ENCODE measurements around the gene MS4A6A.
"Not testable (repeated sequence)": the region's sequence is repeated elsewhere in the genome, so short reads cannot be mapped to it uniquely, and the experiment has no call there.

The MS4A6A gene

DNA sequence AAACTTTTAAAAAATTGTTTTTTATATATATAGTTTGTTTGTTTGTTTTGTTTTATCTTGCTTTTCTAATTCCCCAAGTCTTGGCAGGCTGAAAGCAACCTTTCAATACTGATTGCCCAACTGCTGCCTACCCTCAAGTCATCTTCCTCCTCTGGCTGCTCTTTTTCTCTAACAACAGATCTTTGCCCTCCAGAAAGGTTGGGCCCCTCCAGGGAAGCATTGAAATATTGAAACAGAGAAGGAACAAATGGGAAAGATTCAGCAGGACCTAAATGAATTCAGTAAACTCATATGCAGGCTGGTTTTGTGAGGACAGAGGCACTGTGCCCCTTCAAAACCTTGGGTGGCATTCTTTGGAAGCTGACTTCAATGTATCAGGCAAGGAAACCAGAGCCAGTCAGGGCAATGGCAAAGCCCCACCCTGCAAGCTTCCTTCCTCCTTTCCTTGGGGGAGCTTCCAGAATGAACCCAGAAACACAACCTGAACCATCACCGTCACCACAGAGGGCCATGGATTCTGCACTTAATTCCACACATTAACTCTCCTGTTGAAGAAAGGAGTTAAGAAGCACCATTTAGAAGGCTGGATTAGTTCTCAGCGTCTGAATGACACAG lies 815 bp upstream of the MS4A6A start:
- no peak for DNase-seq (ENCODE audit: low read depth in 2 of 2)

DNA sequence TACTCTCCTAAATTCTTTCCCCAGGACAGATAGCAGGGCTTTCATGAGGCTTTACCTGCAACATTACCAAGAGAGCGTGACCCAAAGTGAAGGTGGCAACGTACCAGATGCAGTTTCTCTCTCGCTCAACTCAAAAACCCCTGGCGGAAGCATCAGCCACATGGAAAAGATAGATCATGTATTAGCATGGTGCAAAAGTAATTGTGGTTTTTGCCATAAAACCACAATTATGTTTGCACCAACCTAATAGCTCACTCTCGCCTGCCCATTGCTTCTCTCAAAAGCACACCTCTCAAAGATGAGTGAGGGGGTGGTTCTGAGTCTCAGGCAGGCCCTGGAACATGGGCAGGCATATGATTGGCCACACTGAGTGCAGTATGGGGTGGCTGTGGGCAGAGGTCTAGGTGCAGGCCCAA lies 7.0 kb downstream of the MS4A6A start:
- no peak for DNase-seq (ENCODE audit: low read depth in 2 of 2)

DNA sequence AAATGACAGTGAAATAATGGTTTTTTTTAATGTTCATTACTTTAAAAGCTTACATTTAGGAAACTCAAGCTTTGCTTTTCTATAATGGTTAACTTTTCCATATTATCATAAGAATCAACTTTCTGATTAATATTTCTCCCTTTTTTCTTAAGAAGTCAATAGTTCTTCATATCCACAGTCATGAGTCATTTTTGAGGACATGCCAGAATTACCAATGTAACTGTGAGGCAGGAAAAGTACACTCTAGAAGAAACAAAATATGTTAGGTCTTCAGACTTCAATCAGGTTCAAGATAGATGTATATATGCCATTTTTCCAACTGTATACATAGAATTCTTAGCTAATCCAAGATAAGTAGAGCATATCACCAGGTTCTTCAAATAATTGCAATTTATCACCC lies 10.9 kb downstream of the MS4A6A start:
- DNase-seq (ENCODE audit: low read depth in 2 of 2) = no peak

DNA sequence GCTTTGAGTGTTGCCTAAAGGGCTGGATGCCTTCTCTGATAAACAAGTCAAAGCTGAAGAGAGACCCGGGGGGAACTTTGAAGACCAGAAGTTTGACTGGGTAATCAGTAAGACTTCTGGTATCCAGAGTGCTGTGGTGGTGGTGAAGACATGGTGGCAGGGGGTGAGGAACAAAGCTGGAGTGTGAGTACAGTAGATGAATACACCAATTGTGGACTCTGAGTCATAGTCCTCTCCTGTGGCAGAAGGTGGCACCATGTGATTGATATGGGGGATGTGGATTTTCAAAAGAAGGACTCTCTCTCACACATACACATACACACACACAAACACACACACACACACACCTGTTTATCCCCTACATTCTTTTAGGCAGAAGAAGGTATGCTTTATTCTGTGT lies 12.3 kb downstream of the MS4A6A start:
- no peak for DNase-seq (ENCODE audit: low read depth in 2 of 2)

DNA sequence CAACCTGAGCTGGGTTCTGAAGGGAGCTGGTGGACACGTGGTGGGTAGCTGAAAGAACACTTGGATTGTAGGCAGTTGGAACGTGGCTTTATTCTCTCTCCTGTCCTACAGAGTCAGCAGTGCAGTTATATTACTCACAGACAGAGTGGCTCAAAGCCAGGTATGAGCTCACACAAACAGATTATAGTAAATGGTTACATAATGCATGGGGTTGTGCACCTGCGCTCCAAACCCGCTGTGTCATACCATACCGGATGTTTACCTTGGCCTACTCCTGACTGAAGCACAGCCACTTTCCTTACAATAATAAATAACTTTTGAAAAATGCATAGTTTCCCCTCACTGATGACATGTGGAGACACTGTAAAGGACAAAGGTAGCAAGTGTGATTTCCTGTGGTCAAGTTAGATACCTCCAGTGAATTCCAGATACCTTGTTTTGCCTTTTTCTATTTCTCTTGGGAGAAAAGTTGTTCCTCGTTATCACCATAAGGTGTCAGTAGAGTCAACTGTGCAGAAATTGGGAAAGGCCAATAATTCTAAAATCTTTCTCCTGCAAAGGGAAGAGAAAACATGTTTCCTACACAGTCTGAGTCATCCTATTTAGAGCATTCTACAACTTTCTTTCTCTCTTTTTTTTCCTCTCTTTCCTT lies 13.5 kb downstream of the MS4A6A start:
- DNase-seq (ENCODE audit: low read depth in 2 of 2) = no peak

DNA sequence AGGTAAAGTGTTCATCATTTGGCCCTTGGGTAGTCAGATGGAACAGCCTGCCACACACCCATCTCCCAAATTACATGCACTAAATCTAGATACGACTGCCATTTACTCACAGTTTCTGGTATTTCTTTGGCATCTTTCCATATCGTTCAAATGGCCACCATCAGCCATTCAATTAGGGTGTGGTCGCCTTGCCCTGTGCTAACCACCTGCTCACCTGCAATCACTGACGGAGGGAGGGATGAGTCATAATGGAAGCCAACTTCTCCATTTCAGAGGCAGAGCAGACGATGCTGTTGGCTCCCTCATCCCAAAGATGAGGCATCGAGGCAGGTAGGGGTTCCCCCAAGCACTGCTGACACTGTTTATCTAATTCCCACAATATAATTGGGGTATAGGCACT lies 14.6 kb downstream of the MS4A6A start:
- no peak for DNase-seq (ENCODE audit: low read depth in 2 of 2)

DNA sequence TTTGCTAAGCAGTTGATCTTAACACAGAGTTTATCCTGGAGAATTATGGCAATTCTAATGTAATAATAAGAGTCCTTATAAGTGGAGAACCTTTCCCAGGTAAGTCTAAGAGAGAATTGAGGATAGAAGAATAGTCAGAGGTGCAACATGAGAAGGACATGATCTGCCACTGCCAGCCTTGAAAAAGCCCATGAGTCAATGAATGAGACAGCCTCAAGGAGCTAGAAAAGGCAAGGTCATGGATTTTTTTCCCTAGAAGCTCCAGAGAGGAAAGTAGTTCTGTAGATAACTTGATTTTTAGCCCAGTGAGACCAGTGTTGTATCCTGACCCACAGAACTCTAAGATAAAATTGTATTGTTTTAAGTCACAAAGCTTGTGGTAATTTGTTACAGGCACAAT lies 16.9 kb downstream of the MS4A6A start:
- no peak for DNase-seq (ENCODE audit: low read depth in 2 of 2)

DNA sequence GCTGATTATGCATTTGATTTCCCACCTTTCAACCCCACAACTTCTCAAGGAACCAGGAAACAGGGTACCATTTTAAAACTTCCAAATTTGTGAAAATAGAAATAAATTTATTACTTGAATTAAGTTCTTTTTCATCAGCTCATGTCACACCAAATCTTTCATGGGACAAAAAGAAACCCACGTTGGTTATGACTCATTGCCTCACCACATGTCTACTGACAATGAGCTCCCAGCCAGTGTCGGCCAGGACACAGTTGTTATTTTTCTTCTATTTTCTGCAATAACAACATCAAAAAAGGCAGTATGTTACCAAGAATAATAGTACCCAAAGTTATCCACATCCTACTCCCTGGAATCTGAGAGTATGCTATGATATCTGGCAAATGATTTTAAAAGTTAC lies 17.3 kb downstream of the MS4A6A start:
- no peak for DNase-seq (ENCODE audit: low read depth in 2 of 2)

DNA sequence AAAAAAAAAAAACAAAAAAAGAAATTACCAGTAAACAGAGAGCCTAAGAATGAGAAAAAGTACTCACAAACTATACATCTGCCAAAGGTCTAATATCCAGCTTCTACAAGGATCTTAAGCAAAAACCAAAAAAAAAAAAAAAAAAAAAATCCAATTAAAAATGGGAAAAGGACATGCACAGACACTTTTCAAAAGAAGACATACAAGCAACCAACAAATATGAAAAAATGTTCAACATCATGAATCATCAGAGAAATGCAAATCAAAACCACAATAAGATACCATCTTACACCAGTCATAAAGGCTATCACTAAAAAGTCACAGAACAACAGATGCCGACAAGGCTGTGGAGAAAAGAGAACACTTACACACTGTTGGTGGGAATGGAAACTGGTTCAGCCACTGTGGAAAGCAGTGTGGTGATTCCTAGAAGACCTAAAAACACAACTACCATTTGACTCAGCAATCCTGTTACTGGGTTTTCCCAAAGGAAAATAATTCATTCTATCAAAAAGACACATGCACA lies 18.3 kb downstream of the MS4A6A start:
- no peak for DNase-seq (ENCODE audit: low read depth in 2 of 2)

DNA sequence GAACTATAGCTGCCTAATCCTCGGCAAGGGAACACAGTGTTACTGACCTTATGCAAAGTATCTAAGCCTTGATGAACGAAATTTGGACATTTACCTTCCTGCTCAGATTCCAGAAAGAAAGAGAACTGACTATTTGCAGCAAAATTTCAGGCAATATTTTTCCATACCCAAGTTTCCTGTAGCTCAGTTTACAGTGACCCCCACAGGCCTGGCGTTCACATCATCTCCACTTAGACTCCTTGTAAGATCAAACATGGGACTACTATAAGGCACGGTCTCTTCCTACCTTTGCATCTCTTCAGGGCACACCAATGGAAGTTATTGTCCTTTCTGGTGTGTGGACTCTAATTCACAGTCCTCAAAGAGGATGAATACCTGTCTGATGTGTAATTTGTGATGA lies 21.1 kb downstream of the MS4A6A start:
- DNase-seq (ENCODE audit: low read depth in 2 of 2) = no peak

DNA sequence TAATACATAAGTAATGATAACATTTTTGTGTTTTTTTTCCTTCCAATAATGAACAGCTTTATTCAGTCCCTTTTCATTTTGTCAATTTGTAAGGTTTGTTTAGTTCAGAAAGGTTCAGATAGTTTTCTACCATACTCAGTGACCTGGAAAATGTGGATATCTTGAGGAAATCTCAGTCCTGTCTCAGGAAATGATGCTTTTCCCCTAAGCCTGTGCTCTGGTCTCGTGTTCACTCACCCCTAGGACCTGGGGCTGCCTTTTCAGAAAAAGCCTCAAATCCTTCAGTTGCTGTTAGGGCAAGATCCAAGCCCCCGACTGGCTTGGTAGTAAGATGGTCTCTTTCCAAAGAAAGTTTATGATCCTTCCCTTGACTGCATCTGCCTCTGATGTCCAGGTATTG lies 21.8 kb downstream of the MS4A6A start:
- no peak for DNase-seq (ENCODE audit: low read depth in 2 of 2)

DNA sequence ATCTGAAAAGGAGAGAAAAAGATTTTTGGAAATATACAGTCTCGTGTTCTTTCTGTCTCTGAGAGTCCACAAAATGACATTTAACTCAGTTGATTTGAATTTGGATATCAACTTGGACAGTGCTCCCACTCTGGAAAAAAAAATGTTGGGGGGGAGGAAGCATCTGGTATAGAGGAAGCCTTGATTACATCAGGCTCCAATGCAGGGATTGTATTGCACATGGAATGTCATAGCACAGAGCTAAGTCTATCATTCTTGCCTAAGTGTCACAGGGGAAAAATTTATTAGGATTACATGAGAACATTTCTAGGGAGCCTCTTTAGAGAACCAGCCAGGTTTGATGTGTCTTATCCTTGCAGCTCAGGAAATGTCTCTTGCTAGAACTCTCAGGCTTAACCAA lies 23.0 kb downstream of the MS4A6A start:
- DNase-seq (ENCODE audit: low read depth in 2 of 2) = no peak

DNA sequence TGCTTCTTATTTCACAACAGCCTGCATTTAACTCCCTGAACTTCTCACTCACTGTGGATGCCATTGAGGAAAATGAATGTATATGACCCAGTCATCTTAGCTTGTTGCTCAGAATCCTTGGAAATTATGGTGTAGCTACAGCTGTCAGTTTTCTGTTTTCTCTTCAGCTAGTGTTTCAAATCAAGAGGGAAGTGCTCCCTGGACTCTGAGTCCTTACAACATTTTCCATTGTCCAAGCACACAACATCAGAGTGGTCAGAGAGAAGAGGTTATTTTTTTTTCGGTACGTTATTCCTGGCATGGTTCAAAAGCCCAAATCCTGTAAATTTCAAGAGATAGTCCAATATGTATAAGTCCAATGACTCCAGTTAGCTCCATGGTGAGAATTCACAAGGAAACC lies 23.6 kb downstream of the MS4A6A start:
- DNase-seq (ENCODE audit: low read depth in 2 of 2) = no peak

DNA sequence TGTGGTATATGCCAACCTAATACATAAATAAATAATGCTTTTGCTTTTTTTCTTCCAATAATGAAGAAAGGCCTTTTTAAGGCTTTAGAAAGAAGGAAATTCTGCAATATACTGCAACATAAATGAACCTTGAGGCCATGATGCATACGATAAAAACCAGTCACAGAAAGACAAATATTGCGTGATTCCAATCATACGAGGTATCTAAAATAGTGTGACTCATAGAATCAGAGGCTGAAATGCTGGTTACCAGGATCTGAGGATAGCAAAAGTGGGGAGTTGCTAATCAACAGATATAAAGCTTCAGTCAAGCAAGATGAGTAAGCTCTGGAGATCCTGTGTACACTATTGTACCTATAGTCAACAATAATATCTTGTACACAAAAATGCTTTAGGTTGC lies 24.2 kb downstream of the MS4A6A start:
- no peak for DNase-seq (ENCODE audit: low read depth in 2 of 2)

DNA sequence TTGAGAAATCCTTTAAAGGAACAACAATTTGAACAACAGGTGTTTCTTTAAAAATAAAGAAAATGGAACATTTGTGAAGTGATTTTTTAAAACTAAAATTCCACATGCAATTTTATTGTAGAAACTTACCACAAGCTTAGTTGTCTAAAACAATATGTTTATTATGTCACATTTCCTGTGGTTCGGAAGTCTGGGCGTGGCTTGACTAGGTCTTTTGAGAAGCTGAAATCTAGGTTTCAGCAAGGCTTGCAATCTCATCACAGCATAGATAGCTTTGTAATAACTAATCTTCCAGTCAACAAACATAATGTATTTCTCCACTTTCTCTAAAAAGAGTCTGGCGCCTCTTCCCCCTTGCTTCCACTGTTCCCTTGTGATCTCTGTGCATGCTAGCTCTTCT lies 27.0 kb downstream of the MS4A6A start:
- DNase-seq (ENCODE audit: low read depth in 2 of 2) = no peak

DNA sequence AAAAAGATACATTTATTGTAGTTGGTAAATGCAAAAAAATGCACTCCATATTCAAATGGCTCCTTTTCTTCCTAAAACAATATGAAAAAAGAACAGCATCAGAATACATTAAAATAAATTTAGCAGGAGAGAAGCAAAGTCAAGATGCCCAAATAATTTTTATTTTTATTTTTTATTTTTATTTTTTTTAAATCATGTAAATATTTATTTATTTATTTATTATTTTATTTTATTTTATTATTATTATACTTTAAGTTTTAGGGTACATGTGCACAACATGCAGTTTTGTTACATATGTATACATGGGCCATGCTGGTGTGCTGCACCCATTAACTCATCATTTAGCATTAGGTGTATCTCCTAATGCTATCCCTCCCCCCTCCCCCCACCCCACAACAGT lies 30.2 kb downstream of the MS4A6A start:
- DNase-seq (ENCODE audit: low read depth in 2 of 2) = not testable (repeated sequence)

DNA sequence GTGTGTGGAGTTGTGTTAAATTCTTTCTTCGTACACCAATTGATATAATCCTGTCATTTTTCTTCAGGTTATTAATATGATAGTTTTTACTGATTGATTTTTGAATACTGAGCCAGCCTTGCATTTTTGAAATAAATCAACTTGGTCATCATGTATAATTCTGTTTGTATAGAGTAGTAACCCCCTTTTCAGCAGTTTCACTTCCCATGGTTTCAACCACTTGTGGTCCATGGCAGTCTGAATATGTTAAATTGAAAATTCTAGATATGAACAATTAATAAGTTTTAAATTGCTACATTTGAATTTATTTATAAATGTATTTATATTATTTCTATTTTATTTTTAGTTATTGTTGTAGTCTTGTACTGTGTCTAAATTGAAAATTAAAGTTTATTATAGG lies 32.6 kb downstream of the MS4A6A start:
- no peak for DNase-seq (ENCODE audit: low read depth in 2 of 2)

DNA sequence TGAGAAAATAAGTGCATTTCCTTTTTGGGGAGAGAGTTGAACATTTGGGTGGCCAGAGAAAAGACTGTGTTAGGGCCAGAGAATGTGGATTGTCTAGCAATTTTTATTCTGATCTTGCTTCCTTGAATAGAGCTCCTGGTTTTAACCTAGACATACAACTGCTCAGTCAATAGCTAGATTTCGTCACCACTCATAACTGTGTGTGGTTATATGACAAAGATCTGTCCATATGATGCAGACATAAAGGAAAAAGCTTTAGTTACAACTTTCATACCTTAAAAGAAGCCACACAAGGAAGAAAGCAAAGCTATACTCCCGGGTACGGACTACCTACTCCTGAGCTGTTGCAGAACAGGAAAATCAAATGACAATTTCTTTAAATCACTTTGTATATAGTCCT lies 37.2 kb downstream of the MS4A6A start:
- DNase-seq (ENCODE audit: low read depth in 2 of 2) = no peak

DNA sequence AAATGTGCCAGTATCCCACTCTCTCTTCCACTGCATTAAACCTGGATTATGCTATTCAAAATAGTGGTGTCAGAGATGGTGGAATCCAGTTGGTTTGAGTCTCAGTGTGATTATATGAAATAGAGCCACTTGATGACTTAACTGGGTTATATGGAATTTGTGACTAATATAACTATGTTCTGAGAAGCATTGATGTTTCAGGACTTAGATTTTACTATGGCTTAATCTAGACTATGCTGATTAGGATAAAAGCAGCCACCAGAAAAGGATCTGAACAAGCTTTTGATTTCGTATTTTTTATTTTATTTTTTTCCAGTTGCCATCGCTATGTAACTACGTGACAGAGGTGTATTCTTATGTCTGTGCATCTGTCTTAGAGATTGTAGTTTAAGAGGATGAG lies 39.1 kb downstream of the MS4A6A start:
- DNase-seq (ENCODE audit: low read depth in 2 of 2) = no peak

DNA sequence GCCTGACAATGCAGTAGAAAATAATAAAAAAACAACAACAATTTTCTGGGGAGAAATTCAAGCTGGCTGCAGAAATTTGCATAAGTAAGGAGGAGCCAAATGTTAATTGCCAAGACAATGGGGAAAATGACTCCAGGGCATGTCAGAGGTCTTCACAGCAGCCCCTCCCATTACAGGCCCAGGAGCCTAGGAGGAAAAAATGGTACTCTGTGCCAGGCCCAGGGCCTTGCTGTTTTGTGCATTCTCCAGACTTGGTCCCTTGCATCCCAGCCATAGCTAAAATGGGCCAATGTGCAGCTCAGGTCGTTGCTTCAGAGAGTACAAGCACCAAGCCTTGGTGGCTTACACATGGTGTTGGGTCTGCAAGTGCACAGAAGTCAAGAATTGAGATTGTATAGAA lies 49.0 kb downstream of the MS4A6A start:
- DNase-seq (ENCODE audit: low read depth in 2 of 2) = no peak

DNA sequence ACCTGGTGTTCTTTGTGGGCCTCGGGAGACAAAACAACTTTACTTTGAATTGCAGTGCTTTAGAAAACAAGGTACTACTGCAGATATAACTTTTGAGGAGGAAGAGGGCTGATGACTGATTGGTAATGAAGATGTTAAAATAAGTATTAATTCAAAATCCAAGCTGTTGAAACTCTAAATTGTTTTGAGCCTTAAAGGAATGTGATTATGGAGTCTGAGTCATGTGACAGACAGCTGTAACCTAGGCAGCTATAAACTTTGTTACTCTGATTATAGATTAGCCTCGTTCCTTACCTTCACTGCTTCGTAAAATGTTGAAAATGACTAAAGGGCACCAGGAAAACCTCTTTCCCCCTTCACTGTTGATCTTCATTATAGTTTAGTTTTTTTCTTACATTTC lies 51.0 kb downstream of the MS4A6A start:
- no peak for DNase-seq (ENCODE audit: low read depth in 2 of 2)

DNA sequence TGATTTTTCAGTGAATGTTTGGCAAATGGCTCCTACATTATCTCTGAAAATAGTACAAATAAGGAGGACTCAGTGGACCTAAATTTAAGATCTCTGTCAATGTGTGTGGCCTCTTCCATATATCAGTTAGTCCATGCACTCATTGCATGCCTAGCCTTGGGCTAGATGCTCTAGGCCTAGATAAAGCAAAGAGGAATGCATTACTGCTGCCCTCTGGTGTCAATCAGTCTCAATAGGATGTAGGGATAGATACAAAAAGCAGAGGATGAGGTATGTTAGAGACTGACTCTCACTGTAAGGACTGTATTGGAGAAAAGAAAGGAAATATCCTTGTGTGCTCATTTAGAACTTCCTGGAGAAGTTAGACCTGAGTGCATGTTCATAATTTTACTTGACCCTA lies 52.4 kb downstream of the MS4A6A start:
- DNase-seq (ENCODE audit: low read depth in 2 of 2) = no peak

DNA sequence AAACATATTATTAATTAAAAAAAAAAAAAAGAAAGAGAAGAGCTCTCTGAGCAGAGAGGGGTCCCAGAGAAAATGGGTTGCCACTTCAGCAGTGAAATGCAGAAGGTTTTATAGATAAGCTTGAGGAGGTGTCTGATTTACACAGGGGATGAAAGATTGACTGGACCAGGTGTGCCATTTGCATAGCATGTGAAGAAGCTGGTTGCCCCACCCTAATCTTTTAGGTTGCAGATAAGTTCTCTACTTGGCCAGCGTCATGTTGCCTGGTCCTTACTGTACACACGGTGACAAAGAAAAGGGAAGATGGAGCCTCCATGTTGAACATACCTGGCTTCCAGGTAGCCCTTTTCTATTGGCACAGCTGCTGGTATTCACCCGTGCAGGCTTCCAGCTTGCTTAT lies 53.0 kb downstream of the MS4A6A start:
- DNase-seq (ENCODE audit: low read depth in 2 of 2) = no peak

DNA sequence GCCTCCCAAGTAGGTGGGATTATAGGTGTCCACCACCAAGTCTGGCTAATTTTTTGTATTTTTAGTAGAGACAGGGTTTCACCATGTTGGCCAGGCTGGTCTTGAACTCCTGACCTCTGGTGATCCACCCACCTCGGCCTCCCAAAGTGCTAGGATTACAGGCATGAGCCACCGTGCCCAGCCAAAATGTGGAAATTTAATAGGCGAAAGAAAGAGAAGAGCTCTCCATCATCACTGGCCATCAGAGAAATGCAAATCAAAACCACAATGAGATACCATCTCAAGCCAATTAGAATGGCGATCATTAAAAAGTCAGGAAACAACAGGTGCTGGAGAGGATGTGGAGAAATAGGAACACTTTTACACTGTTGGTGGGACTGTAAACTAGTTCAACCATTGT lies 54.0 kb downstream of the MS4A6A start:
- DNase-seq (ENCODE audit: low read depth in 2 of 2) = not testable (repeated sequence)
